GM21360 (cell line): Measurements from ENCODE around the gene SIGLEC14.
"Not testable (repeated sequence)": the region's sequence is repeated elsewhere in the genome, so short reads cannot be mapped to it uniquely, and the experiment has no call there.

Source experiments
- ATAC-seq: cut with Tn5 transposase; IDR thresholded peaks from one replicate; pipeline ENCODE4 v1.9.1; 2021; ENCODE audit warnings: mild to moderate bottlenecking, moderate library complexity; ENCODE audit not compliant: unreplicated experiment

SIGLEC14 gene

GRCh38 chr19:51646730-51647129, at the start of gene SIGLEC14:
Gene SIGLEC14 (minus strand): TSS chr19:51646825. CDS start chr19:51646759, 66 bp downstream.
- ATAC-seq = not testable (repeated sequence)

GRCh38 chr19:51695702-51696315, 49.2 kb upstream of the SIGLEC14 start:
- no peak for ATAC-seq

GRCh38 chr19:51695088-51695487, 48.5 kb upstream of the SIGLEC14 start:
- ATAC-seq = no peak

- ATAC-seq = no peak
These were observed 47.9 kb upstream of the SIGLEC14 start for GRCh38 chr19:51694318-51695085.

GRCh38 chr19:51693819-51694218, 47.2 kb upstream of the SIGLEC14 start:
- no peak for ATAC-seq

GRCh38 chr19:51693260-51693659, 46.6 kb upstream of the SIGLEC14 start, which contains the start of gene SPACA6:
Gene SPACA6 (plus strand): TSS chr19:51693330. CDS start chr19:51693527, 197 bp downstream.
- no peak for ATAC-seq

- ATAC-seq = no peak
These were observed 45.8 kb upstream of the SIGLEC14 start for GRCh38 chr19:51692468-51692867.

GRCh38 chr19:51691584-51692428, 45.2 kb upstream of the SIGLEC14 start:
- ATAC-seq = no peak

- ATAC-seq = no peak
These were observed 44.5 kb upstream of the SIGLEC14 start for GRCh38 chr19:51691074-51691583.

GRCh38 chr19:51690454-51691073, 43.9 kb upstream of the SIGLEC14 start:
- ATAC-seq = no peak

GRCh38 chr19:51689751-51690453, 43.3 kb upstream of the SIGLEC14 start:
- no peak for ATAC-seq

- no peak for ATAC-seq
These were observed 42.3 kb upstream of the SIGLEC14 start for GRCh38 chr19:51688671-51689571.

- no peak for ATAC-seq
These were observed 41.4 kb upstream of the SIGLEC14 start for GRCh38 chr19:51687791-51688670.

- no peak for ATAC-seq
These were observed 39.5 kb upstream of the SIGLEC14 start for GRCh38 chr19:51686171-51686570.

- no peak for ATAC-seq
These were observed 34.8 kb upstream of the SIGLEC14 start for GRCh38 chr19:51681286-51681941.

- ATAC-seq = no peak
These were observed 33.8 kb upstream of the SIGLEC14 start for GRCh38 chr19:51680474-51680873.

- no peak for ATAC-seq
These were observed 30.0 kb upstream of the SIGLEC14 start for GRCh38 chr19:51676566-51677083.
